ENCODE data around the gene FAM174B.

FAM174B gene

GRCh38 chr15:92638709-92639365, 16.7 kb downstream of the FAM174B start:
- DNase-seq, result no peak

GRCh38 chr15:92638291-92638708, 17.3 kb downstream of the FAM174B start:
- peak; percentile 75 to 91 for DNase-seq

- DNase-seq, result no peak
Observed at GRCh38 chr15:92637626-92638025, 17.9 kb downstream of the FAM174B start.

GRCh38 chr15:92636908-92637481, 18.6 kb downstream of the FAM174B start:
- DNase-seq, result peak in 1 of 2 experiments; percentile 48

GRCh38 chr15:92636401-92636907, 19.1 kb downstream of the FAM174B start:
- no peak for DNase-seq

GRCh38 chr15:92634671-92635201, 20.8 kb downstream of the FAM174B start:
- peak; percentile 62 to 89 for DNase-seq

- no peak for DNase-seq
Observed at GRCh38 chr15:92634060-92634459, 21.5 kb downstream of the FAM174B start.

GRCh38 chr15:92633418-92633817, 22.2 kb downstream of the FAM174B start:
- no peak for DNase-seq

- no peak for DNase-seq
Observed at GRCh38 chr15:92633001-92633400, 22.6 kb downstream of the FAM174B start.

GRCh38 chr15:92631721-92632120, 23.9 kb downstream of the FAM174B start:
- no peak for DNase-seq

- DNase-seq, result no peak
Observed at GRCh38 chr15:92629975-92630626, 25.5 kb downstream of the FAM174B start.

GRCh38 chr15:92629276-92629974, 26.1 kb downstream of the FAM174B start:
- no peak for DNase-seq

- DNase-seq, result no peak
Observed at GRCh38 chr15:92627014-92627413, 28.6 kb downstream of the FAM174B start.

- no peak for DNase-seq
Observed at GRCh38 chr15:92625251-92625980, 30.2 kb downstream of the FAM174B start.

- DNase-seq, result peak; percentile 75 to 91
Observed at GRCh38 chr15:92624401-92624991, 31.1 kb downstream of the FAM174B start.

- peak; percentile 94 to 99 for DNase-seq
Observed at GRCh38 chr15:92623435-92623834, 32.1 kb downstream of the FAM174B start.

- DNase-seq, result no peak
Observed at GRCh38 chr15:92621972-92622533, 33.5 kb downstream of the FAM174B start.

- DNase-seq, result no peak
Observed at GRCh38 chr15:92620991-92621390, 34.6 kb downstream of the FAM174B start.

GRCh38 chr15:92619145-92620101, 36.2 kb downstream of the FAM174B start:
- DNase-seq, result no peak

Measured in NCI-H524 (cell line).